Endometrial microvascular endothelial cells (primary cell): Measurements from ENCODE around the gene THAP3. TPM values are rescaled to one million over a fixed set of nuclear protein-coding genes. Genes with fewer than 3 reads are reported as not detected.
"Not testable (repeated sequence)": the region's sequence is repeated elsewhere in the genome, so short reads cannot be mapped to it uniquely, and the experiment has no call there.

ENCODE experiments used
- in situ Hi-C: cut with HindIII; loops from 2 replicates; pipeline ENCODE4 v1.10.0; 2017; ENCODE audit warnings: low sequenced_read_pairs, low pct_unique_long_range_greater_than_20kb; ENCODE audit errors: inconsistent ontology term
- total RNA-seq: library from RNA; depleted of rRNA; stranded (reverse); fragments of >200 nt; gene quantifications from one replicate; pipeline ENCODE4 v1.2.3, GENCODE V29; 2015; ENCODE audit errors: inconsistent ontology term

Gene THAP3
- total RNA-seq, 1 donor from 2014 or later: 30.4 TPM

DNA sequence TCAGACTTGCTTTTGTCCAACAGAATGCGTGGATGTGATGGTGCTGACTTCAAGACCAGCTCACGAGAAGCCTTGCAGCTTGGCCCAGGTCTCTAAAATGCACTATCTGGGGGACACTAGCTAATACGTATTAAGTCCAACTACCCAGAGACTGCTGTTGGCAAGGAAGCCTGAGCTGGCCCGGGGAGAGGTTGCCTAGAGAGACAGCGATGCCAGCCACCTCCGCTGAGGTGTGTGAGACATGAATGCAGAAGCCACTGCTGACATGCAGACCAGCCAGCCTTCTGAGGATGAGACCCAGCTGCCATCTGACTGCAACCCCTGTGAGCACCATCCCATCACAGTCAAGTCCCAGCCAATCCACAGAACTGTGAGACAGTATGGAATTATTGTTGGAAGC is 32.5 kb downstream of the THAP3 start:
- in situ Hi-C loops: no loop called here

DNA sequence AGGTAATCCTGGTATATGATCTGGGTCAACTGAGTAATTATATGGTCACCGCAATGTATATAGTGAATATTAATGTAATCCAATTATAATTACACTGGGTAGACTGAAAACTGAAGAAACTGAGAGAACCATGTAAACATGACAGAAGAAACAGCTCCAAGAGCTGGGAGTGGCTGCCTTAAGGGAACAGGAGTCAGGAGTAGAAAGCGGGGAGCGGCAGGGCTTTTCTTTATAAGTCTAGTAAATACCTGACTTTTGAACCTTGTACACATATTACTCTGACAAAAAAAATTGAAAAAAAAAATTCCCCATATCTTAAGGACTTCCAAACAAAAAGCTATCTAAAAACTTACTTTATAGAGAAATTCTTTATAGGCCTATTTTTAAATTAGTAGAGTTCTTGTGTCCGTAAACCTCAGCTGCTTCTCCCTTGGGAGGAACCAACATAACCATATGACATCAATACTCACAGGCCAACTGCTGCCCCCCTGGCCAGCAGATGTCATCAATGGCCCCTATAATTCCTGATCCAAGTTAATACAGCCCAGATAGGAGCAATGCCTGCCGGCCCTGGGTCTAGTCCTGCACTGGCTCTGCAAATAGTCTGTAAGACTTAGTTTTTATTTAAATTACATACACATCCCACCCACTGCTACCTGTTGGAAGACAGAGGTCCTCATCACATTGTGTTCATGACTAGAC is 33.8 kb downstream of the THAP3 start:
- in situ Hi-C loops: no loop called here

DNA sequence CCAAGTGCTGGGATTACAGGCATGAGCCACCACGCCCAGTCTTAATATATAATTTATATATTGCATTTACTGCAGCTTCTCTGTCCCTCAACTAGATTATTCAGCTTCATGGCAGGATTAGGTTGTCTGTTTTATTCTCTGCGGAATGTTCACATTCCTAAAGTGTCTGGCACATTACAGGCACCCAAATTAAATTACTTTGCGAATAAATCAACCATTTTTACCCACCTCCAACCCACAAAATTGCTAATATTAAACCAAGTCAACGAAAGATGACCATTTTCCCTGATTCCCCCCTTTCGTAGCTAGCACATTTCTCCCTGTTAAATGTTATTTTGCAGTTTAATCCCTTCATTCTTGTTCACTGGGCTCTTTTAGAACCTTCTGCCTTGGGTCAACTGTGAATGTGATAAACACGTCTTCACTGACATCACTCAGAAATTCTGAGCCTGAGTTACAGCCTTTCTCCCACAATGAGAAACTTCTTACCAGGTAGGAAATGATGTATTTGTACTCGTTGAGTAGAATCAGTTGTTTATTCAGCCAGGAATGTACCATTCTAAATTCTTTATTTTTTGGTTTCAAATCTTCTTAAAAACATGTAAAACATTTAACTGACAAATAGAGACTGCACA is 35.9 kb downstream of the THAP3 start:
- in situ Hi-C loops: no loop called here

DNA sequence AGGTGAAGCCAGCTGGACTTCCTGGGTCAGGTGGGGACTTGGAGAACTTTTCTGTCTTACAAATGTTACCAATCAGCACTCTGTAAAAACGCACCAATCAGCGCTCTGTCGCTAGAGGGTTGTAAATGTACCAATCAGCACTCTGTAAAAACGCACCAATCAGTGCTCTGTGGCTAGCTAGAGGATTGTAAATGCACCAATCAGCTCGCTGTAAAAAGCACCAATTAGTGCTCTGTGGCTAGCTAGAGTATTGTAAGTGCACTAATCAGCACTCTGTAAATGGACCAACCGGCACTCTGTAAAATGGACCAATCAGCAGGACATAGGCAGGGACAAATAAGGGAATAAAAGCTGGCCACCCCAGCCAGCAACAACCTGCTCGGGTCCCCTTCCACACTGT is 37.8 kb downstream of the THAP3 start:
- in situ Hi-C loops: not testable (repeated sequence)

DNA sequence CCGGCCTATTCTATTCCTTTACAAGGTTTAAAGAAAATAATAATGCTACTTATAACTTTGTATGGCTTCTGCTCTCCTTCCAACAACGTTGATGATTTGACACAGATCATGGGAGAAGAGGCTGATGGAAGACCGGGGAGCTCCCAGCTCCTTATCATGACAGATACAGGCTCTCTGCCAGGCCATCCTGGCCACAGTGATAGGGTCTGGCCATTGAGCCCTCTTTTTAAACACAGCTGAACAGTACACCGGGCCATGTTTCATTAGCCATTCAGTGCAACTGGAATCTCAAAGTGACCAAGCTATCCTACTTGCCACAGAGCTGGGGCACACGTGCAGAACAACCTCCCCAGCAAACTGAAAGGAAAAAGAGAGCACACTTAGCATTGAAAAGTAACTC is 42.0 kb downstream of the THAP3 start:
- in situ Hi-C loops: no loop called here

DNA sequence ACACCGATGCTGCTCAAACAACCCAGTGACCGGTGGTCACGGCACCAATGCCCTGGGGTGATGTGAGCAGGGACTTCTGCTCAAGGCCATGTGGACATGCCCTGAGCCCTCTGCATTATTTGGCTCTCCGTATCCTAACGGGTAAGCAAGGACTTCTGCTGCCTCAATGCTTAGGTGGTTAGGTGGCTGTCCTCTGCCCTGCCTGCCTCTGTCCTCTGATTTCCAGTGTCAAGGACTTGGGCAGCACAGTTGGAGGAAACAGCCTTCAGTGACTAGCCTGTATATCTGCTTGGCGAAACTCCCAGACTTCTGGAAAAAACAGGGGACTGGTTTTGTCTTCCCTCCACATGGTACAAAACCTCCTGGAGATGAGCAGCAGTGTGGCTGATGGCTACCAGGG is 42.5 kb downstream of the THAP3 start:
- in situ Hi-C loops: no loop called here

DNA sequence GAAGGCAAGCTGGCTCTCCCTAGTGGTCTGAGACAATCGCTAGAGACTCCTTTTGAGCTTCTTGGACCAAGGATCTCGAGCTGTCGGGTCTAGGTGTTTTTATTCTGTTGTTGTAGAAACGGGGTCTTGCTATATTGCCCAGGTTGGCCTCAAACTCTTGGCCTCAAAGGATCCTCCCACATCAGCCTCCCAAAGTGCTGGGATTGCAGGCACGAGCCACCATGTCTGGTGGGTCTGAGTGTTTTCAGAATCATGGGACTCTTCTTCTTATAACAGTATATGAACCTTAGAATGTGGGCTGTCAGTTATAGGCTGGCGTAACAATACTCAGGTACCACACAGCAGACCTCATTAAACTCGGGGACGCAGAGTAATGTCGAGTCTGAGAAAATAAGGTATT is 43.8 kb downstream of the THAP3 start:
- in situ Hi-C loops: no loop called here

DNA sequence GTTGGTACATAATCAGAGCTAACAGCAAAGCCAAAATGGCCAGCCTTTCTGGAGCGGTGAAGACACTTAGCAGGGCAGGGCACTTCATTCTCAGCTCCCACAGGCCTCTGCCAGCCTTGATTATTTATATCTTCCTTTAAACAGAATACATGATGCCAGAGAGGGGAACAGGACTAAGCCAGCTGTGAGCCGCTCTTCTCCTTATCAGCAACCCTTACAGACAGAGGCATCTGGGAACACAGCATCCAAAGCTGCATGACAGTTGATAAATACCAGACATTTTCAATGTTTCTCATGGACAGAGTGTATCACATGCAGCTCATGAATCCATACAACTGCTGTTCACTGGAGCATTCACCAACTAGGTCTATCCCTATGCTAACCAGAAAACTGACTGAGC is 47.9 kb downstream of the THAP3 start:
- in situ Hi-C loops: no loop called here

DNA sequence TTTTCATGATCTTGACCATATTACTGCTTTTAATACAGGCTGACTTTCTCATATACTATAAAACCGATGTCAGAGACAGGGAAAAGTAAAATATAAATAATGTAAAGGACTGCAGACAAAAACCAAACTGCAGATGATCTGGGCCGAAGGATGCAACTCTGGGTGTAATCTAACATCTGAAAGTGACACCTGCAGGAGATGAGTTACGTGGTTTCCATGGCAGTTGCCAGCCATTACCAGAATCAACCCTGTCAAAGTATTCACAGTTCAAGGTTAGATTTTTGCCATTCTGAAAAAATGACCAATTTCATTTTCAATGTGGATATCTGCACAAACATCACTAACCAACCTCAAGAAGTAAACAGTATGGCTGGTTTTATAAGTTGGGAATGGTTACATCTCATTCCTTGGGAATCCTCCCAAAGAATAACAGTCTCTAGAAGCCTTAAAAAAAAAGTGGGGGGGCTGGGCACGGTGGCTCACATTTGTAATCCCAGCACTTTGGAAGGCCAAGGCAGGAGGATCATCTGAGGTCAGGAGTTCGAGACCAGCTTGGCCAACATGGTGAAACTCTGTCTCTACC is 49.2 kb downstream of the THAP3 start:
- in situ Hi-C loops: no loop called here

DNA sequence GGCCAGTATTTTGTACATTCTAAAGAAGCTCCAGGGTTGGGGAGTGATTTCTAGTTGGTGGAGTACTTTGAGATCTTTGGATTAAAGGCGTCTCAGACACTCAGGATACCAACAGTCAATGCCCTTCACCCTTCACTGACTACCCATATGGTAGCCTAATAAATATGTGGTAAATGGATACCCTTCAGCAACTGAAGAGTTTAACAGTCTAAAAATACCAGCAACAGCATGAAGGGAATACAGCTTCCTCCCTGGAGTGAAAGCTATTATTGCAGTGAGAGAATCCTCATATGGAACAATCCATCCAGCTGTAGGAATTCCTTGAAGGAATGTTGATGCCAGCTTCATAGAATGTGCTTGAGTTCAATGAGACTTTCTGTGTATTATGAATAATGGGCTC is 50.1 kb downstream of the THAP3 start:
- in situ Hi-C loops: no loop called here

DNA sequence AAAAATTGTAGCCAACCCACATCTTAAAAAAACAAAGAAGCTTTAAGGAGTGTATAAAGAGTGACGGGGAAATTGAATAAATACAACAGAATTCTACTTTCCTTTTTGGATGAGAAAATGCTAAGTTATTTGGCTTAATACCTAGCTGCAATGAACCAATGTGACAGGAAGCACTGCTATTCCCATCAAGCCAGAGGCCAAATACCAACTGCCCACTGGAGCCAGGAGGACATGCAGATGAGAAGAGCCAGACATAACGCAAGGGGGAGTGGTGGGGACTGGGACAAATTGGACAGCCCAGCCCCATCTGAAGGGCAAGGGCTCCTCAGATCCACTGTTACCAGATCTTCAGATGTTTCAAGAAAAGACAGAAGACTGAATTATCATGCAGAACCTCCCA is 51.3 kb downstream of the THAP3 start:
- in situ Hi-C loops: no loop called here

Other genes starting within 250 kb of the THAP3 start
- 101 TPM for gene ACOT7, start 231.1 kb upstream of the THAP3 start, total RNA-seq
- gene HES2, start 204.9 kb upstream of the THAP3 start, total RNA-seq: 31.5 TPM
- gene ESPN, start 200.1 kb upstream of the THAP3 start, total RNA-seq: 0.46 TPM
- 5.9 TPM for gene TNFRSF25, start 158.7 kb upstream of the THAP3 start, total RNA-seq
- 27.6 TPM for gene PLEKHG5, start 133.2 kb upstream of the THAP3 start, total RNA-seq
- gene NOL9, start 70.4 kb upstream of the THAP3 start, total RNA-seq: 44.9 TPM
- gene TAS1R1, start 69.6 kb upstream of the THAP3 start, total RNA-seq: not detected
- 9.1 TPM for gene ZBTB48, start 44.9 kb upstream of the THAP3 start, total RNA-seq
- gene KLHL21, start 22.0 kb upstream of the THAP3 start, total RNA-seq: 47.0 TPM
- 6.9 TPM for gene PHF13, start 11.1 kb upstream of the THAP3 start, total RNA-seq
- gene DNAJC11, start 76.9 kb downstream of the THAP3 start, total RNA-seq: 38.1 TPM
- gene CAMTA1, start 160.6 kb downstream of the THAP3 start, total RNA-seq: 89.0 TPM